PC-3 (cell line): Measurements from ENCODE around the gene RNF151.

Experiments used
- EZH2phosphoT487 ChIP-seq: fragments of 300-600 bp; sonication (generic); IDR thresholded peaks from 2 replicates; pipeline ENCODE4 v1.6.1; 2018; ENCODE audit warnings: mild to moderate bottlenecking, antibody characterized with exemption, low read length, borderline replicate concordance
- TF ChIP-seq, protein P1 (sequence below): fragments of 300-600 bp; sonication (generic); conservative IDR thresholded peaks from 2 replicates; pipeline ENCODE4 v1.5.1; 2017; ENCODE audit warnings: antibody characterized with exemption, low read depth, mild to moderate bottlenecking, low read length

GRCh38 chr16:1946495-1947368, 19.9 kb upstream of the RNF151 start:
- TF ChIP-seq, protein P1, sequence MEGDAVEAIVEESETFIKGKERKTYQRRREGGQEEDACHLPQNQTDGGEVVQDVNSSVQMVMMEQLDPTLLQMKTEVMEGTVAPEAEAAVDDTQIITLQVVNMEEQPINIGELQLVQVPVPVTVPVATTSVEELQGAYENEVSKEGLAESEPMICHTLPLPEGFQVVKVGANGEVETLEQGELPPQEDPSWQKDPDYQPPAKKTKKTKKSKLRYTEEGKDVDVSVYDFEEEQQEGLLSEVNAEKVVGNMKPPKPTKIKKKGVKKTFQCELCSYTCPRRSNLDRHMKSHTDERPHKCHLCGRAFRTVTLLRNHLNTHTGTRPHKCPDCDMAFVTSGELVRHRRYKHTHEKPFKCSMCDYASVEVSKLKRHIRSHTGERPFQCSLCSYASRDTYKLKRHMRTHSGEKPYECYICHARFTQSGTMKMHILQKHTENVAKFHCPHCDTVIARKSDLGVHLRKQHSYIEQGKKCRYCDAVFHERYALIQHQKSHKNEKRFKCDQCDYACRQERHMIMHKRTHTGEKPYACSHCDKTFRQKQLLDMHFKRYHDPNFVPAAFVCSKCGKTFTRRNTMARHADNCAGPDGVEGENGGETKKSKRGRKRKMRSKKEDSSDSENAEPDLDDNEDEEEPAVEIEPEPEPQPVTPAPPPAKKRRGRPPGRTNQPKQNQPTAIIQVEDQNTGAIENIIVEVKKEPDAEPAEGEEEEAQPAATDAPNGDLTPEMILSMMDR: no peak
- no peak for TF ChIP-seq EZH2phosphoT487
